ENCODE data around the gene KCNK7.

GRCh38 chr11:65598258-65598699 lies 2.7 kb upstream of the KCNK7 start:
- TF ChIP-seq CTCF (IDR thresholded peaks at IDR 0.05; ENCODE audit: insufficient read depth, low read depth, low read length) = no peak
- TF ChIP-seq EZH2 (IDR thresholded peaks at IDR 0.05; ENCODE audit: insufficient read depth, low read length) = no peak

All from astrocyte (in vitro differentiated cells and primary cell).